GM18519 (cell line): ENCODE measurements around the gene DGCR6.
"Not testable (repeated sequence)": the region's sequence is repeated elsewhere in the genome, so short reads cannot be mapped to it uniquely, and the experiment has no call there.

Experiments
- ATAC-seq: cut with Tn5 transposase; IDR thresholded peaks from one replicate; pipeline ENCODE4 v1.9.1; 2021; ENCODE audit warnings: mild to moderate bottlenecking, moderate library complexity; ENCODE audit not compliant: unreplicated experiment, low FRiP score

The DGCR6 gene

GRCh38 chr22:18927573-18927972 lies 21.5 kb downstream of the DGCR6 start:
- no peak for ATAC-seq

GRCh38 chr22:18929459-18929858 lies 23.3 kb downstream of the DGCR6 start:
- no peak for ATAC-seq

GRCh38 chr22:18931905-18932652 lies 26.0 kb downstream of the DGCR6 start:
- ATAC-seq = no peak

GRCh38 chr22:18933914-18934313 lies 27.8 kb downstream of the DGCR6 start:
- ATAC-seq = no peak

- ATAC-seq = not testable (repeated sequence)
These were observed 28.6 kb downstream of the DGCR6 start for GRCh38 chr22:18934688-18935087.

GRCh38 chr22:18935889-18936529 lies 29.9 kb downstream of the DGCR6 start, which contains the start of gene PRODH:
TSS of gene PRODH (minus strand) at chr22:18936293. CDS start at chr22:18936287, 6 bp downstream.
- ATAC-seq = no peak

GRCh38 chr22:18938691-18939090 lies 32.6 kb downstream of the DGCR6 start:
- not testable (repeated sequence) for ATAC-seq

- not testable (repeated sequence) for ATAC-seq
These were observed 41.0 kb downstream of the DGCR6 start for GRCh38 chr22:18947105-18947504.

- ATAC-seq = no peak
These were observed 41.8 kb downstream of the DGCR6 start for GRCh38 chr22:18947905-18948304.

- ATAC-seq = no peak
These were observed 44.0 kb downstream of the DGCR6 start for GRCh38 chr22:18950141-18950540.

- ATAC-seq = no peak
These were observed 45.9 kb downstream of the DGCR6 start for GRCh38 chr22:18952022-18952421.

- not testable (repeated sequence) for ATAC-seq
These were observed 47.0 kb downstream of the DGCR6 start for GRCh38 chr22:18953128-18953527.

- ATAC-seq = not testable (repeated sequence)
These were observed 48.3 kb downstream of the DGCR6 start for GRCh38 chr22:18954303-18954989.

GRCh38 chr22:18954990-18955571 lies 49.0 kb downstream of the DGCR6 start:
- ATAC-seq = no peak

GRCh38 chr22:18955696-18956095 lies 49.6 kb downstream of the DGCR6 start:
- ATAC-seq = no peak

- not testable (repeated sequence) for ATAC-seq
These were observed 50.2 kb downstream of the DGCR6 start for GRCh38 chr22:18956121-18956895.

GRCh38 chr22:18956956-18957355 lies 50.8 kb downstream of the DGCR6 start:
- not testable (repeated sequence) for ATAC-seq

GRCh38 chr22:18957621-18958320 lies 51.7 kb downstream of the DGCR6 start:
- not testable (repeated sequence) for ATAC-seq

GRCh38 chr22:18958321-18958705 lies 52.2 kb downstream of the DGCR6 start:
- not testable (repeated sequence) for ATAC-seq

GRCh38 chr22:18958738-18959137 lies 52.6 kb downstream of the DGCR6 start:
- not testable (repeated sequence) for ATAC-seq
